ENCODE measurements around the gene CMSS1.

- TF ChIP-seq, protein P1, sequence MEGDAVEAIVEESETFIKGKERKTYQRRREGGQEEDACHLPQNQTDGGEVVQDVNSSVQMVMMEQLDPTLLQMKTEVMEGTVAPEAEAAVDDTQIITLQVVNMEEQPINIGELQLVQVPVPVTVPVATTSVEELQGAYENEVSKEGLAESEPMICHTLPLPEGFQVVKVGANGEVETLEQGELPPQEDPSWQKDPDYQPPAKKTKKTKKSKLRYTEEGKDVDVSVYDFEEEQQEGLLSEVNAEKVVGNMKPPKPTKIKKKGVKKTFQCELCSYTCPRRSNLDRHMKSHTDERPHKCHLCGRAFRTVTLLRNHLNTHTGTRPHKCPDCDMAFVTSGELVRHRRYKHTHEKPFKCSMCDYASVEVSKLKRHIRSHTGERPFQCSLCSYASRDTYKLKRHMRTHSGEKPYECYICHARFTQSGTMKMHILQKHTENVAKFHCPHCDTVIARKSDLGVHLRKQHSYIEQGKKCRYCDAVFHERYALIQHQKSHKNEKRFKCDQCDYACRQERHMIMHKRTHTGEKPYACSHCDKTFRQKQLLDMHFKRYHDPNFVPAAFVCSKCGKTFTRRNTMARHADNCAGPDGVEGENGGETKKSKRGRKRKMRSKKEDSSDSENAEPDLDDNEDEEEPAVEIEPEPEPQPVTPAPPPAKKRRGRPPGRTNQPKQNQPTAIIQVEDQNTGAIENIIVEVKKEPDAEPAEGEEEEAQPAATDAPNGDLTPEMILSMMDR (IDR thresholded peaks at IDR 0.05): no peak
- no peak for TF ChIP-seq EZH2 (IDR thresholded peaks at IDR 0.05)
- no peak for TF ChIP-seq EZH2phosphoT487 (IDR thresholded peaks at IDR 0.05)
Measured at GRCh38 chr3:100124201-100124761, 306.6 kb downstream of the CMSS1 start.

Measured in neural progenitor cell (in vitro differentiated cells).